SU-DHL-6 (cell line): ENCODE data around the gene KIF16B.

Experiments used
- H2AFZ ChIP-seq: fragments of 200-600 bp; sonication (generic); 2 replicates; pipeline ENCODE4 v1.6.1; 2014; ENCODE audit warnings: low read depth, mild to moderate bottlenecking, moderate library complexity, mixed read lengths, antibody characterized with exemption, low read length; ENCODE audit not compliant: severe bottlenecking
- H3F3A ChIP-seq: fragments of 200-600 bp; shearing (Covaris generic); 2 replicates; pipeline ENCODE4 v1.6.0; 2016; ENCODE audit warnings: antibody characterized with exemption, mild to moderate bottlenecking; ENCODE audit not compliant: insufficient read depth
- H3K27ac ChIP-seq: fragments of 200-600 bp; sonication (generic); 2 replicates; pipeline ENCODE4 v1.5.1; 2016; ENCODE audit warnings: low read depth, mild to moderate bottlenecking, low read length, moderate library complexity, mixed read lengths
- H3K27me3 ChIP-seq: fragments of 200-600 bp; sonication (generic), shearing (Covaris generic); 2 replicates; pipeline ENCODE4 v1.6.0; 2014; ENCODE audit warnings: mild to moderate bottlenecking, low read length
- H3K36me3 ChIP-seq: fragments of 200-600 bp; sonication (generic); 2 replicates; pipeline ENCODE4 v1.6.1; 2014; ENCODE audit warnings: mild to moderate bottlenecking, low read length, mixed read lengths
- H3K4me2 ChIP-seq: fragments of 300-600, 200-600 bp; shearing (Covaris generic), sonication (generic); 2 replicates; pipeline ENCODE4 v1.6.0; 2014; ENCODE audit warnings: low read length, low read depth, mild to moderate bottlenecking; ENCODE audit not compliant: poor library complexity, severe bottlenecking
- H3K4me3 ChIP-seq: fragments of 200-600 bp; sonication (generic); 2 replicates; pipeline ENCODE4 v1.5.1; 2014; ENCODE audit warnings: antibody characterized with exemption, low read length, mild to moderate bottlenecking, mixed read lengths; ENCODE audit not compliant: insufficient read depth, poor library complexity, severe bottlenecking
- H3K79me2 ChIP-seq: fragments of 200-600 bp; sonication (generic); 2 replicates; pipeline ENCODE4 v1.6.1; 2014; ENCODE audit warnings: mild to moderate bottlenecking, low read length, moderate library complexity; ENCODE audit not compliant: insufficient read depth
- H3K9ac ChIP-seq: fragments of 200-600 bp; sonication (generic); 2 replicates; pipeline ENCODE4 v1.7.0; 2014; ENCODE audit warnings: mild to moderate bottlenecking, low read length
- H3K9me2 ChIP-seq: fragments of 200-600 bp; sonication (generic); replicated peaks from 2 replicates; pipeline ENCODE4 v1.6.1; 2014; ENCODE audit warnings: low read length; ENCODE audit not compliant: insufficient read depth
- H3K9me3 ChIP-seq: fragments of 200-600 bp; sonication (generic); 2 replicates; pipeline ENCODE4 v1.6.1; 2014; ENCODE audit warnings: low read length, mixed read lengths; ENCODE audit not compliant: insufficient read depth
- H4K20me1 ChIP-seq: fragments of 200-600 bp; sonication (generic); 2 replicates; pipeline ENCODE4 v1.6.1; 2014; ENCODE audit warnings: low read depth, mild to moderate bottlenecking, antibody characterized with exemption, low read length, moderate library complexity, mixed read lengths
- CTCF ChIP-seq: fragments of 200-600 bp; sonication (generic); IDR thresholded peaks from one replicate; pipeline ENCODE4 v1.5.1; 2017; ENCODE audit warnings: antibody characterized with exemption, mild to moderate bottlenecking, low read length, moderate library complexity; ENCODE audit not compliant: insufficient read depth, poor library complexity, severe bottlenecking
- EZH2phosphoT487 ChIP-seq: fragments of 200-600 bp; sonication (generic), shearing (Covaris generic); conservative IDR thresholded peaks from 2 replicates; pipeline ENCODE4 v1.6.1; 2018; ENCODE audit warnings: mild to moderate bottlenecking, antibody characterized with exemption, low read length, moderate library complexity, mixed read lengths

The KIF16B gene

GRCh38 chr20:16390991-16391390, 182.3 kb downstream of the KIF16B start:
- TF ChIP-seq EZH2phosphoT487 (no peak), CTCF (no peak)
- Histone ChIP-seq H3K27ac (no peak overlapping the region), H3F3A (no peaks in the 10 kb centered on the region), H3K4me2 (no peak overlapping the region), H3K9ac (no peak overlapping the region), H4K20me1 (no peaks in the 10 kb centered on the region), H3K36me3 (no peaks in the 10 kb centered on the region), H3K79me2 (no peaks in the 10 kb centered on the region), H3K4me3 (no peak overlapping the region), H3K9me2 (no peaks in the 10 kb centered on the region), H3K27me3 (no peaks in the 10 kb centered on the region), H3K9me3 (no peaks in the 10 kb centered on the region), H2AFZ (no peak overlapping the region)

GRCh38 chr20:16388731-16389130, 184.5 kb downstream of the KIF16B start:
- H3K9ac ChIP-seq = no peak overlapping the region
- H3K9me3 ChIP-seq = no peaks in the 10 kb centered on the region
- no peak overlapping the region for H3K27ac ChIP-seq
- TF ChIP-seq CTCF (no peak), EZH2phosphoT487 (no peak)
- H3K79me2 ChIP-seq = no peaks in the 10 kb centered on the region
- no peaks in the 10 kb centered on the region for H3F3A ChIP-seq
- H3K4me2 ChIP-seq = no peak overlapping the region
- no peaks in the 10 kb centered on the region for H3K9me2 ChIP-seq
- H2AFZ ChIP-seq = no peak overlapping the region
- no peak overlapping the region for H3K4me3 ChIP-seq
- no peaks in the 10 kb centered on the region for H3K36me3 ChIP-seq
- no peaks in the 10 kb centered on the region for H4K20me1 ChIP-seq
- H3K27me3 ChIP-seq = no peaks in the 10 kb centered on the region

- H2AFZ ChIP-seq = no peak overlapping the region
- no peak overlapping the region for H3K9ac ChIP-seq
- H4K20me1 ChIP-seq = no peaks in the 10 kb centered on the region
- H3K27me3 ChIP-seq = no peaks in the 10 kb centered on the region
- no peaks in the 10 kb centered on the region for H3K9me3 ChIP-seq
- no peak overlapping the region for H3K4me3 ChIP-seq
- H3K79me2 ChIP-seq = no peaks in the 10 kb centered on the region
- no peaks in the 10 kb centered on the region for H3K9me2 ChIP-seq
- no peaks in the 10 kb centered on the region for H3F3A ChIP-seq
- no peak overlapping the region for H3K27ac ChIP-seq
- TF ChIP-seq CTCF (no peak), EZH2phosphoT487 (no peak)
- H3K36me3 ChIP-seq = no peaks in the 10 kb centered on the region
- no peak overlapping the region for H3K4me2 ChIP-seq
These were observed 185.6 kb downstream of the KIF16B start for GRCh38 chr20:16387666-16388065.
